ENCODE measurements around the gene MKRN2OS.
A peak's percentile ranks its signal among the peaks of the same experiment; 100 is the strongest.

MKRN2OS gene

DNA sequence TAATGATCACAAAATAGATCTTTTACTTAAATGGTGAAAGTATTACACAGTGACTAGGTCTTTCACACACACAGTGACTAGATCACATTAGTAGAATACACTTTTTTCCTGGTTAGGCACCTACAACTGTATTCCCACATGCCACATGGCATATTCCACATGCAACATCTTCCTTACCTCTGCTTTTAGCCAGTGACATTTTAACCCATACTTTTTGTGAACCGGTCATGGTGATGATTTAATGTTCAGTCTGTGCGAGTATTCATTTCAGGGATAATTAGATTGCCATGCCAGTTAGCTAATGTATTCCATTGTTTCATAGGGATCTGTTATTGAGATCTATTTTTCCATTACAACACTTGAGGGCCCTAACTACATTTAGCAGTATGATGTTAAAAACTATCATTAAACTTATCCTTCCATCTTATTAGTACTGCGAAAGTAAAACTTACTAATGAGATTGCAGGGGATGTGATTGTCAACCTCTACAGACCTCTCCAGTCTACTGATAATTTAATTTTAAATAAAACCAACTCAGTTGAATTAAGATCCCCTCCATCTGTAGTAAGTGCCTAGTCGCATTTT, 32.7 kb downstream of the MKRN2OS start:
- DNase-seq: no peak

DNA sequence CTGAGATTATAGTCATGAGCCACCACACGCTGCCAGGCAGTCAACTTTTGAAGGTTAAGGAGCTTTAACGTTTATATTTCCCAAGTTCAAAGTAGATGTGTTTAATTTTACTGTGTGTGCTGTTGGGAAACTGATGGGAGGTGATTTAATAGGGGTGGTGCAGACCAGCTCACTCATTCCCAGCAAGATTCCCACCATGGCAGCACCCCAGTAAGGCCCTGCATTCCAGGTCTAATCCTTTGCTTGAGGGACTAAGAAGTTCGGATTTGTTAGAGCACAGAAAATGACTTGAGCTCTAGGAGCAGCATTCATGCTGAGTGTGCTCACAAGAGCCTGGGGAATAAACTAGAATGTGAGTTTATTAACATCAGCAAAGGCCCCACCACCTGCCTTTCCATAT, 35.8 kb downstream of the MKRN2OS start:
- no peak for DNase-seq

DNA sequence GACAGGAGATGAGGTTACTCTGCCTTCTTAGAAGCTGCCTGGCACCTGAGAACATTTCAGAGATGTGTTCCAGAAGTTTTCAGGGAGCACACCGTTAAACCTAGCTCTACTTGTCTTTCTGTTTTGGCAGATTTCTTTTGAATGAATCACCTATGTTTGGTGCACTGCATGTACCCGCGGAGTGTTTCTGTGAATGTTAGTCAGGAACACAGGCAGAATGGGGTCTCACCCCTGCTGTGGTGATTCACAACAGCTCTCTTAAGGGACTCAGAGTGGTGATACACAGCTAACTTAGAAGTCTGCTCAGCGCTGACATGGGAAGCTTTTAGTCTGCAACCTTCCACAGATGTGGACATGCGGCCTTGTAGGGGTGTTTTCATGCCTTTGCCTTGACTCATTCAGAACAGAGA, 37.0 kb downstream of the MKRN2OS start:
- no peak for DNase-seq

DNA sequence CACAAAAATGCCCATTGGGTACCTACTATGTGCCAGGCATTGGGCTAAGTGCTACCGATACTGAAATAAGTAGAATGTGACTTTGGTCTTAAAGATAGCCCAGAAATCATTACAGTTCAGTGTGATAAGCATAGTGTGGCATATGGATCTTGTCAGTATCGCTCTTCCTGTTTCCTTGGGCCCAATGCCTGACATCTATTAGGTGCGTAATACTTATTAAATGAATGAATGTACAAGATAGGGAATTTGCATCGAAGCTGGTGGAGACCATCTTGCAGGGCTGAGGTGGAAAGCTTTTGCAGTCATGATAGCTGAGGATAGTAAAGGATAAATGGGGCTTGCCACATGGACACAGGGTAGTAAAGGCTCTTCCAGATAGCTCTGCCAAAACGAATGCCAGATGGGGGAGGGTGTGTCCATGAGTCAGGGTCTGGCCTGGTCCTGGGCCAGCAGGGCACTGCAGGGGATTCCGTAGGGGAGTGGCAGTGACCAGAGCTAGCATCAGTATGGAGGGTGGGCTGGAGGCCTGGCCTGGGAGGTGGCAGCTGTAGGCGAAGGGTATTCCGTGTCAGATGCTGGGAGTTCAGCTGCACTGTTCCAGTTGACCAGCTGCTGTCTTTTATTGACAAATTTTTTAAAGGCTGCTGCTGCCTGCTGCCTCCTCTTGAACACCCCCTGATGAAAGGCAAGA, 37.6 kb downstream of the MKRN2OS start:
- no peak for DNase-seq

DNA sequence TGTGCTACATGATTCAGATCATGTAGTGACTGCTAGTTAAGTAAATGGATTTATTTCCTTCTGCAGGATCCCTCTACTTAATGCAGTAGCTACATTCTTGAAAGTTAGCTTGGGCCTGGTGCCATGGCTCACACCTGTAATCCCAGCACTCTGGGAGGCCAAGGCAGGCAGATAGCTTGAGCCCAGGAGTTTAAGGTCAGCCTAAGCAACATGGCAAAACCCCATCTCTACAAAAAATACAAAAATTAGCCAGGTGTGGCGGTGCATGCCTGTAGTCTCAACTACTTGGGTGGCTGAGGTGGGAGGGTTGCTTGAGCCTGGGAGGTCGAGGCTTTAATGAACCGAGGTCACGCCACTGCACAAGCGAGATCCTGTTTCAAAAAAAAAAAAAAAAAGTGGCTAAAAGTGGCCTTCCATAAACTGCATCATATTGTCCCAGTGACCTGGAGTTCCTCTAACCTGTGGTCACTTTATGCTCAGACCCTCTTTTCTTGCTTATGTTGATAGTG, 39.0 kb downstream of the MKRN2OS start:
- DNase-seq: no peak

DNA sequence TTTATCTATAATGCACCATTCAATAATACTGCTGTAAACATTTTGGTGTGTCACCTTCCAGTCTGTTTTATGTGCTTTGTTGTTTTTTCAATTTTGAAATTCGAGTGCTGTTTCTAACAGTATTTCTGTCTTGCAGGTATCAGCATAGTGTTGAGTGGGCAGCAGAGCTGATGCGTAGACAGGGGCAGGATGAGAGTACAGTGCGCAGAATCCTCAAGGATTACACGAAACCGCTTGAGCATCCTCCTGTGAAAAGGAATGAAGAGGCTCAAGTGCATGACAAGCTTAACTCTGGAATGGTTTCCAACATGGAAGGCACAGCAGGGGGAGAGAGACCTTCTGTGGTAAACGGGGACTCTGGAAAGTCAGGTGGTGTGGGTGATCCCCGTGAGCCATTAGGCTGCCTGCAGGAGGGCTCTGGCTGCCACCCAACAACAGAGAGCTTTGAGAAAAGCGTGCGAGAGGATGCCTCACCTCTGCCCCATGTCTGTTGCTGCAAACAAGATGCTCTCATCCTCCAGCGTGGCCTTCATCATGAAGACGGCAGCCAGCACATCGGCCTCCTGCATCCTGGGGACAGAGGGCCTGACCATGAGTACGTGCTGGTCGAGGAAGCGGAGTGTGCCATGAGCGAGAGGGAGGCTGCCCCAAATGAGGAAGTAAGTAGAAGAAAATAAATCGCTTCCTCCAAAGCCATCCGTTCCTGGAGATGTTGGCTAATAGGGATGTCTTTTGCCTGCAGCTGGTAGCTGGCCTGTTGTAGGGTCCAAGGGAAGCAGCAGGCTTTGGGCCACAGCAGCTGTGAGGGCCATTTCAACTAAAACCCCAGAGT, 42.0 kb downstream of the MKRN2OS start:
- peak; percentile 32 to 51 for DNase-seq

DNA sequence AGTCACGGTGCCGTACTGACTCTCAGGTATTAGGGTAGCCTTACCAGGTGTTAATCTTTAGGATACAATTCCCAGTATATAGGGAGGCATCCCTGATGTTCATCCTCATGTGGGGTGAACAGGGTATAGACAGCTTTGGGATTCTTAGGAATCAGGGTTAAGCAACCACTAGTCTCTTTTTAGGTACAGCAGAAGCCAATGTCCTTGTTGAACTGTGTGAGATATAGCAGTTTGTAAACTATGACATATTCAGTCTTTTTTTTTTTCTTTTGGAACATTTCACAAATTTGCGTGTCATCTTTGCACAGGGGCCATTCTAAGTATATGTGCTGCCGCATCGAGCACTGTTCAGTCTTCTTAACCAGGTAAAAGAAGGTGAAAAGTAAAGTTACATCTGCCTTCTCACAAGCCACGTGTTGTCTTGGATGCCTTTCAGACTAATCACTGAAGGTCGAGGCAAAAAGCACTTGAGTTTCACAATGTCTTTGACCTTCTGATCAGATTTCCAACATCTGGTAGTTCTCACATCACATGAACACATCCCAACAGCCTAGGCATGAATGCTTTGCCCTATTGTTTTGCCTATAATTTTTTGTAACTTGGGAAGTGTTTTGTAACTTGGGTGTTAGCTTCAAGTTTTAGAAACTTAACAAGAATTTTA, 43.8 kb downstream of the MKRN2OS start:
- DNase-seq: no peak

DNA sequence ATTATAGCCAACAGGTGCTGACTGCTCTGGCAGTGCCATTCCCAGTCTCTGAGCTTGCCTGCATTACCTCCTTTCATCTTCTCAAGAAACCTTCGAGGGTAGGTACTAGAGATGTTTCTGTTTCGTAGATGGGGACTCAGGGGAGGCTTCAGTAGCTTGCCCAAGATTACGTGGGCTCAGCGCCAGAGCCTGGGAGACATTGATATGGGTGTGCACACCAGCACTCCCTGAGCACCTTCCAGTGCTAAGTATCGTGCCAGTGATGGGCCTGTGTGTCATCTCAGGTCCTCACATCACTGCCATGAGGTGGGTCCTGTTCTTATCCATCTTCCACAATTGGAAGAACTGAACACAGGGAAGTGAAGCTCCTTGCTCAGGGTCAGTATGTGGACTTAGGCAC, 45.8 kb downstream of the MKRN2OS start:
- no peak for DNase-seq

DNA sequence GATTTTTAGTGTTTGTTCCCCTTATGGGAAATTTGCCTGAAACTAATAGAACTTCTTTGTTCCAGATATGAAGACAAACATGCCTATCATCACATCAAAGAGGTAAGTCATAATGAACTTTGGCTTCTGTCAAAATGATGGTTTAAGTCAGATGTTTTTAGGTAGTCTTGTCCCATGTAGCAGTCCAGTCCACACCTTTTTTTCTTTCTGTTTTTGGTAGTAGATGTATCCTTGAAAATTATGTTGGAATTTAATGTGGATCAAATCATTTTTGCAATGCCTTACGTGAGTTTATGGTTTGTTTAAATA, 48.9 kb downstream of the MKRN2OS start:
- no peak for DNase-seq

DNA sequence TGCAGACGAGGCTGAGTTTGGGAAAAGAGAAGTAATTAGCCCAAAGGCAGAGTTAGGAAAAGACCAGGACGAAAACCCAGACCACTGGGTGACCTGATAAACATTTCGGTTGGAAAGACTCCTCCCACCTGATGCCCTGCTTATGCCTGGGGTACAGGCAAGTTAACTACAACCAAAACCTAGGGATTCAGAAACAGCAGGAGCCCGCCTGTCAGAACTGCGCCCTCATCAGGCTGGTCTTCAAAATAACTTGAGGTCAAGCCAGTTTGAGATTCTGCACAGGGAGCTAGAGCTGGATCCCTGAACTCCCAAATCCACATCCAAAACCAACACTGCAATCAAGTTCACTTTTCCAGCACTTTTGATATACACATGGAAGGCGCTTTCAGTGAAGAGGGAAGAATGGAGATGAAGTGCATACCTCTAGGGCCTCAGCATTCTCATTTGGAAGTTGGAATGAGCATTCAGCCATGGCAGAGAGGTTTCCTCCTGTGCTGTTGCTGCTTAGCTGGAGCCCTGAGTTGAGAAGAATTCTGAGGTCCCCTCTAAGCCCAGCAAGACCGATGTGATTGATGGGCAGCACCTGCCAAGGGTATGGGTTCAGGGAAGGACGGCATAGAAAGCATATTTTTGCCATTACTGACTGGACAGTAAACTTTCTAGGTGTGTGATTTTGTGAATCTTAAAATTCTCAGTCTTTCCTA, 49.4 kb downstream of the MKRN2OS start:
- DNase-seq: no peak

DNA sequence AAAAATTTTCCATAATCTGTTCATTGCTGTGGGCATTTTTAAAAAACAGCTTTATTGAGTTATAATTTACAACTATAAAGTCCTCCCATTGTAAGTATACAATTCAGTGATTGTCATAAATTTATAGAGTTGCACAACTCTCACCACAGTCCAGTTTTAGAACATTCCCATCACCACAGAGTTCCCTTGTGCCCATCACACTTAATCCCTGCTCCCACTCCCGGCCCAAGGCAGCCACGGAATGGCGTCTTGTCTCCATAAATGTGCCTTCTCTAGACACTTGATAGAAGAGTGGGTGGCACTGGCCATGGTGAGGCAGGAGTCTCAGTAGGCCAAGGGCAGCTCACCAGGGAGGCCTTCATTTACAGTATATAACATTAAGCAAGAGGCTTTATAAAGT, 54.8 kb downstream of the MKRN2OS start:
- DNase-seq: no peak

DNA sequence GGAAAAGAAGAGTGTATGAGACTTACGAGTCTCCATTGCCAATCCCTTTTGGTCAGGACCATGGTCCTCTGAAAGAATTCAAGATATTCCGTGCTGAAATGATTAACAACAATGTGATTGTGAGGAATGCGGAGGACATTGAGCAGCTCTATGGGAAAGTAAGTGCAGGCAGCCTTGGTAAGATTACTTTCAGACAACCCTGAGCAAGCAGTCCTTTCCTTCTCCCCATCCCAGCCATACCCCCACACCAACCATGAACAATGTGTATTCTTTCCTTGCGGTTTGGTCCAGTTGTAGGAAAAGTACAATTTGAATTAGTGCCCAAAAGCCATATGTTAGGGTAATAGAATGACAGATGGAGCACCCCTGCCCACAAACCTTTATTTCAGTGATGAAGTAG, 55.5 kb downstream of the MKRN2OS start:
- DNase-seq: no peak

Data from inflammatory macrophage treated with lipopolysaccharide for 1 hour (primary cell).